Glomerular endothelial cell (primary cell): Measurements from ENCODE around the gene ADARB2. TPM values are rescaled to one million over a fixed set of nuclear protein-coding genes. Genes with fewer than 3 reads are reported as not detected.

ENCODE experiments used
- DNase-seq: peaks from one replicate; pipeline ENCODE4 v3.0.0-alpha.2; 2011; ENCODE audit warnings: low read depth, low spot score; ENCODE audit errors: extremely low read depth
- total RNA-seq: library from RNA; depleted of rRNA; stranded (reverse); fragments of >200 nt; gene quantifications from 2 replicates; pipeline ENCODE4 v1.2.3, GENCODE V29; 2015

Gene ADARB2
- total RNA-seq, 1 donor from 2014 or later, result 0.23 TPM

- DNase-seq, result no peak
Observed at GRCh38 chr10:1133495-1134045, 603.8 kb downstream of the ADARB2 start.

- no peak for DNase-seq
Observed at GRCh38 chr10:1132584-1132983, 604.7 kb downstream of the ADARB2 start.

- no peak for DNase-seq
Observed at GRCh38 chr10:1130995-1131790, 606.1 kb downstream of the ADARB2 start.

- no peak for DNase-seq
Observed at GRCh38 chr10:1130226-1130625, 607.1 kb downstream of the ADARB2 start.

GRCh38 chr10:1128649-1129048 is 608.7 kb downstream of the ADARB2 start:
- DNase-seq, result no peak

- DNase-seq, result no peak
Observed at GRCh38 chr10:1128115-1128514, 609.2 kb downstream of the ADARB2 start.

- no peak for DNase-seq
Observed at GRCh38 chr10:1127629-1128028, 609.7 kb downstream of the ADARB2 start.
